GM18861 (cell line): ENCODE measurements around the gene UBE2Q2.
A peak's percentile ranks its signal among the peaks of the same experiment; 100 is the strongest.
"Not testable (repeated sequence)": the region's sequence is repeated elsewhere in the genome, so short reads cannot be mapped to it uniquely, and the experiment has no call there.

ENCODE experiments used
- ATAC-seq: cut with Tn5 transposase; IDR thresholded peaks from one replicate; pipeline ENCODE4 v1.9.1; 2021; ENCODE audit not compliant: unreplicated experiment

UBE2Q2 gene

GRCh38 chr15:75823860-75824613, 19.2 kb upstream of the UBE2Q2 start:
- no peak for ATAC-seq

GRCh38 chr15:75827691-75828090, 15.6 kb upstream of the UBE2Q2 start:
- ATAC-seq: no peak

- no peak for ATAC-seq
Measured at GRCh38 chr15:75828429-75828828, 14.8 kb upstream of the UBE2Q2 start.

- ATAC-seq: no peak
Measured at GRCh38 chr15:75830910-75831805, 12.1 kb upstream of the UBE2Q2 start.

- ATAC-seq: no peak
Measured at GRCh38 chr15:75831806-75832102, 11.5 kb upstream of the UBE2Q2 start.

- ATAC-seq: no peak
Measured at GRCh38 chr15:75832114-75832513, 11.1 kb upstream of the UBE2Q2 start.

GRCh38 chr15:75834021-75834420, 9.2 kb upstream of the UBE2Q2 start:
- no peak for ATAC-seq

- peak; percentile 16 for ATAC-seq
Measured at GRCh38 chr15:75835990-75836958, 7.0 kb upstream of the UBE2Q2 start.

GRCh38 chr15:75836959-75837334, 6.3 kb upstream of the UBE2Q2 start:
- ATAC-seq: peak; percentile 87

- ATAC-seq: no peak
Measured at GRCh38 chr15:75840659-75841058, 2.6 kb upstream of the UBE2Q2 start.

- no peak for ATAC-seq
Measured at GRCh38 chr15:75841626-75842025, 1.6 kb upstream of the UBE2Q2 start.

GRCh38 chr15:75843678-75844581, 683 bp downstream of the UBE2Q2 start:
- peak; percentile 35 for ATAC-seq

GRCh38 chr15:75844629-75845335, 1.5 kb downstream of the UBE2Q2 start:
- ATAC-seq: no peak

- no peak for ATAC-seq
Measured at GRCh38 chr15:75849167-75849566, 5.9 kb downstream of the UBE2Q2 start.

GRCh38 chr15:75850708-75851107, 7.5 kb downstream of the UBE2Q2 start:
- ATAC-seq: no peak

- not testable (repeated sequence) for ATAC-seq
Measured at GRCh38 chr15:75851566-75851965, 8.3 kb downstream of the UBE2Q2 start.

- no peak for ATAC-seq
Measured at GRCh38 chr15:75857886-75858285, 14.6 kb downstream of the UBE2Q2 start.

- no peak for ATAC-seq
Measured at GRCh38 chr15:75861750-75862402, 18.6 kb downstream of the UBE2Q2 start.

- no peak for ATAC-seq
Measured at GRCh38 chr15:75862796-75863195, 19.5 kb downstream of the UBE2Q2 start.
